Panc1 (cell line): Measurements from ENCODE around the gene ASCC1.

Experiments
- POLR2AphosphoS5 ChIP-seq: IDR thresholded peaks from 2 replicates; pipeline ENCODE4 v1.6.1; 2012; ENCODE audit warnings: mild to moderate bottlenecking, low read depth, low read length, moderate library complexity
- SIN3A ChIP-seq: IDR thresholded peaks from 2 replicates; pipeline ENCODE4 v1.6.1; 2012; ENCODE audit warnings: low read depth, mild to moderate bottlenecking, low read length, moderate library complexity, borderline replicate concordance; ENCODE audit not compliant: insufficient read depth
- TCF7L2 ChIP-seq: IDR thresholded peaks from 2 replicates; pipeline ENCODE4 v1.6.1; 2011; ENCODE audit warnings: mild to moderate bottlenecking, low read depth, low read length, inconsistent platforms
- TF ChIP-seq, protein P1 (sequence below): fragments of 450-650 bp; IDR thresholded peaks from 2 replicates; pipeline ENCODE4 v1.5.1; 2017; ENCODE audit warnings: mild to moderate bottlenecking
- TF ChIP-seq, protein P2 (sequence below), 2 experiments: IDR thresholded peaks; 2 replicates each; pipeline ENCODE4 v1.6.1; 2011 to 2012; ENCODE audit warnings: low read depth in 2 of 2, control low read depth in 1 of 2, low read length in 1 of 2, mild to moderate bottlenecking in 1 of 2, moderate library complexity in 1 of 2; ENCODE audit not compliant: insufficient read depth in 1 of 2

GRCh38 chr10:72186982-72187330 is 29.1 kb downstream of the ASCC1 start:
- TF ChIP-seq, protein P1, sequence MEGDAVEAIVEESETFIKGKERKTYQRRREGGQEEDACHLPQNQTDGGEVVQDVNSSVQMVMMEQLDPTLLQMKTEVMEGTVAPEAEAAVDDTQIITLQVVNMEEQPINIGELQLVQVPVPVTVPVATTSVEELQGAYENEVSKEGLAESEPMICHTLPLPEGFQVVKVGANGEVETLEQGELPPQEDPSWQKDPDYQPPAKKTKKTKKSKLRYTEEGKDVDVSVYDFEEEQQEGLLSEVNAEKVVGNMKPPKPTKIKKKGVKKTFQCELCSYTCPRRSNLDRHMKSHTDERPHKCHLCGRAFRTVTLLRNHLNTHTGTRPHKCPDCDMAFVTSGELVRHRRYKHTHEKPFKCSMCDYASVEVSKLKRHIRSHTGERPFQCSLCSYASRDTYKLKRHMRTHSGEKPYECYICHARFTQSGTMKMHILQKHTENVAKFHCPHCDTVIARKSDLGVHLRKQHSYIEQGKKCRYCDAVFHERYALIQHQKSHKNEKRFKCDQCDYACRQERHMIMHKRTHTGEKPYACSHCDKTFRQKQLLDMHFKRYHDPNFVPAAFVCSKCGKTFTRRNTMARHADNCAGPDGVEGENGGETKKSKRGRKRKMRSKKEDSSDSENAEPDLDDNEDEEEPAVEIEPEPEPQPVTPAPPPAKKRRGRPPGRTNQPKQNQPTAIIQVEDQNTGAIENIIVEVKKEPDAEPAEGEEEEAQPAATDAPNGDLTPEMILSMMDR = no peak
- TF ChIP-seq, protein P2, sequence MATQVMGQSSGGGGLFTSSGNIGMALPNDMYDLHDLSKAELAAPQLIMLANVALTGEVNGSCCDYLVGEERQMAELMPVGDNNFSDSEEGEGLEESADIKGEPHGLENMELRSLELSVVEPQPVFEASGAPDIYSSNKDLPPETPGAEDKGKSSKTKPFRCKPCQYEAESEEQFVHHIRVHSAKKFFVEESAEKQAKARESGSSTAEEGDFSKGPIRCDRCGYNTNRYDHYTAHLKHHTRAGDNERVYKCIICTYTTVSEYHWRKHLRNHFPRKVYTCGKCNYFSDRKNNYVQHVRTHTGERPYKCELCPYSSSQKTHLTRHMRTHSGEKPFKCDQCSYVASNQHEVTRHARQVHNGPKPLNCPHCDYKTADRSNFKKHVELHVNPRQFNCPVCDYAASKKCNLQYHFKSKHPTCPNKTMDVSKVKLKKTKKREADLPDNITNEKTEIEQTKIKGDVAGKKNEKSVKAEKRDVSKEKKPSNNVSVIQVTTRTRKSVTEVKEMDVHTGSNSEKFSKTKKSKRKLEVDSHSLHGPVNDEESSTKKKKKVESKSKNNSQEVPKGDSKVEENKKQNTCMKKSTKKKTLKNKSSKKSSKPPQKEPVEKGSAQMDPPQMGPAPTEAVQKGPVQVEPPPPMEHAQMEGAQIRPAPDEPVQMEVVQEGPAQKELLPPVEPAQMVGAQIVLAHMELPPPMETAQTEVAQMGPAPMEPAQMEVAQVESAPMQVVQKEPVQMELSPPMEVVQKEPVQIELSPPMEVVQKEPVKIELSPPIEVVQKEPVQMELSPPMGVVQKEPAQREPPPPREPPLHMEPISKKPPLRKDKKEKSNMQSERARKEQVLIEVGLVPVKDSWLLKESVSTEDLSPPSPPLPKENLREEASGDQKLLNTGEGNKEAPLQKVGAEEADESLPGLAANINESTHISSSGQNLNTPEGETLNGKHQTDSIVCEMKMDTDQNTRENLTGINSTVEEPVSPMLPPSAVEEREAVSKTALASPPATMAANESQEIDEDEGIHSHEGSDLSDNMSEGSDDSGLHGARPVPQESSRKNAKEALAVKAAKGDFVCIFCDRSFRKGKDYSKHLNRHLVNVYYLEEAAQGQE (IDR thresholded peaks at IDR 0.05; ENCODE audit: insufficient read depth in 1 of 2, low read depth in 2 of 2, low read length in 1 of 2) = no peak
- TF ChIP-seq TCF7L2 (no peak), POLR2AphosphoS5 (no peak), SIN3A (no peak)
